H54 (cell line): Measurements from ENCODE around the gene DBX1.

Source experiments
- DNase-seq: peaks from one replicate; pipeline ENCODE4 v3.0.0; 2011; ENCODE audit warnings: low spot score, mixed read lengths; ENCODE audit not compliant: insufficient read length
- FAIRE-seq: peaks from 3 replicates; lab custom pipeline; 2011; peaks lifted over from hg19 to GRCh38; lab: Jason Lieb, UNC
- POLR2A ChIP-seq: IDR thresholded peaks from 2 replicates; pipeline ENCODE4 v1.6.1; 2011; ENCODE audit warnings: low read depth, mild to moderate bottlenecking, low read length

The DBX1 gene

GRCh38 chr11:20120134-20120925 lies 39.9 kb downstream of the DBX1 start:
- no peak for TF ChIP-seq POLR2A
- no peak for FAIRE-seq
- no peak for DNase-seq

- no peak for FAIRE-seq
- no peak for DNase-seq
- no peak for TF ChIP-seq POLR2A
Observed at GRCh38 chr11:20119315-20119714, 41.0 kb downstream of the DBX1 start.

GRCh38 chr11:20118209-20118608 lies 42.1 kb downstream of the DBX1 start:
- DNase-seq (no peak), FAIRE-seq (no peak)
- no peak for TF ChIP-seq POLR2A

DNA sequence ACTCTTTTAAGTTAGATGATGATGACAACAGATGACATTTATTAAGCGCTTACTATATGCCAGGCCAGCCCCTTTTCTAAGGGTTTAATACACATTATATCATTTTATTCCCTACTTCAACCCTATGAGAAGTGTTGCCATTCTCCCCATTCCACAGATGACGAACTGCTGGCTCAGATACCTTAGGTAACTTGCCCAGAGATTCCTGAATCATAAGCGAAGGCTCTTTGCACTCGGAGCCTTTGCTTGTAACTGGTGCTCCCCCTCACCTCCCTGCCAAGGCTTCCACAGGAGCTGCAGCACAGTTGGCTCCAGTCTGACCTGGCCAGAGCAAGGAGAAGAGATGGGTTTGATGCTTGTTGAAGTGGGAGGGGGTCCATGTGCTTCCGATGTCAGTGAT lies 43.0 kb downstream of the DBX1 start:
- FAIRE-seq (no peak), DNase-seq (no peak)

DNA sequence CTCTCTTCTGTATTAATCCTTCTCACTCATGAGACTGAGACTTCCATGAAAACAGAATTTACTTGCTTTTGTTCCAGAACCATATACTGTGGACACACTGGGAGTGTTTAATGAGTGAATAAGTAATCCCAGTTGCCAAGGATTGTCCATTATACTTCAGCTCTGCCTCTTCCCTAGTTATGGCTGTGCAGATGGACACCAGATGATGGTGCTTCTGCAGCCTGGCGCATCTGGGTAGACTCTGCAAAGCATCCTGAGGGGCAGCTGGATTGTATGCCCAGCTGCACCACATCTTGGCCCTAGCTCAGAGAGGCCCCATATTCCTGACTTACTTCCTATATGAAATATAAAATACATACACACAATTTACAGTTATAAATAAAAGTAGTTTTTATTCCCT lies 43.5 kb downstream of the DBX1 start:
- no peak for DNase-seq
- no peak for FAIRE-seq
- no peak for TF ChIP-seq POLR2A

More for the DNA sequence above, 43.0 kb downstream of the DBX1 start:
- TF ChIP-seq POLR2A: no peak

DNA sequence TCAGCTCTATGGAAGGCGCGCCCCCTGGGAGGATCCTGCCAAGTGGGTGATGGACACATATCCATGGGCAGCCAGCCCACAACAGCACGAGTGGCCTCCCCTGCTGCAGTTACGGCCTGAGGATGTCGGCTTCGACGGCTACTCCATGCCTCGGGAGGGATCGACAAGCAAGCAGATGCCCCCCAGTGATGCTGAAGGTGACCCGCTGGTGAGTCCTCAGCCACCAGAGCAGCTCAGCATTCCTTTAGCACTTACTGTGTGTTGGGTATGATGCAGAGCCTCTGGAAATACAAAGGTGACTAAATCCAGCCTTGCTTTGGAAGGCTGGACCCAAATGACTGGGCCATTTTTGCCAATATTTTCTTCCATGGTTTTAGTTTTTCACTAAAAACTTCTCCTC lies 45.7 kb downstream of the DBX1 start:
- FAIRE-seq: no peak
- TF ChIP-seq POLR2A: no peak
- DNase-seq: peak; percentile 29

- no peak for TF ChIP-seq POLR2A
- no peak for FAIRE-seq
- DNase-seq: no peak
Observed at GRCh38 chr11:20113149-20113438, 47.2 kb downstream of the DBX1 start.

DNA sequence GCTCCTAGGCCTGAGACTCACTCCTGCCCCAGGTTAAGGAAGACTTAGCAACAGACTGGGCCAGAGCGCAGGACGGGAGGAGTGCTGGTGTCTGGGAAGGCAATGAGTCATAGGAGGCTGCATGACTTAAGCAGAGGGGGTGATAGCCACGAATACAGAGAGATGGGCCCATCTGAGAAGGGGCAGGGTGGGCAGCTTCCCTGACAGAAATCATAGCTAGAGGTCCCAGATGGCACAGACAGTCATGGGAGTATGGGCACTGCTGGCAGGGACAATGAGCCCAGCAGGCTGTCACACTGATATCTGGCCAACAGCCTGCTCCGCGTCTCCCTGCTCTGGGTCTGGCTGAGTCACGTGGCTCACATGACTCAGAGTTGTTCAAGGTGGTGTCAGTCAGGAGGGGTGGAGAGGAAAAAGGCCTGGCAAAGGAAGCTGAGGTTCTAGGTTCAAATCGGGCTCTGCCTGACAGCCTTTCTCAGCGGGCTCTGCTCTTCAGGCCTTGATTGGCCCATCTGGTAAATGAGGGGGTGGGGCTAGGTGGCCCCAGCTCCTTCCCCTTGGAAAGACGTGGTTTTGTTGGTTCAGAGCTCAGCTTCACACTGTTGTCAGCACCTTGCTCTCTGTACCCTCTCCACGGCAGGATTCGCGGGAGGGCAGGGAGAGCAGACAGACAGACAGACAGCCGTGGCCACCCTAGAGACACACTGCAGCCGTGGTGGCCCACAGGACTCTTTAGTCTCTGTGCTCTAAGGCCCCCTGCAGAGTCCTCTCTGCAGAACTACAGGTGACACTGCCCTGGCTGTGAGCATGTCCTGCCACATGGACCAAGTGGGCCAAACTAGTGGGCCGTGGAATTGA lies 47.8 kb downstream of the DBX1 start:
- peak; percentile 25; the same call in 1 of the 2 replicates for TF ChIP-seq POLR2A
- FAIRE-seq (peak; percentile 52), DNase-seq (peak; percentile 79)

DNA sequence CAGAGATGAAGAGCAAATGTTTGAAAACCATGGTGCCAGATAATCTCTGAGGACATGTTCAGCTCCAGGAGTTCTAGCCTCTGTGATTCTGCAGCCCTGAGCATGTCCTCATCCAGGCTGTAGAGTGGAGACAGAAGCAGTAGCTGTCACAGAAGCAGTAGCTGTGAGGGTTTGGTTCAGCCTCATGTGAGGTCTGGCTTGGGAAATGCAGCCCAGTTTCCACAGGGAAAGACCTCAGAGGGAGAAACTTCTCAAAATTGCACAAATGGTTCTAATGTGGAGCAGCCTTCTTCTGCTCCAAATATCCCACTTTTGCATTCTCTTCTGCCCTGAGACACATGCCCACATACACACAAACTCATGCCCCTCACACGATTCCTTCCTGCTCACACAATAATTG lies 48.4 kb downstream of the DBX1 start:
- FAIRE-seq: no peak
- DNase-seq: no peak
- no peak for TF ChIP-seq POLR2A

GRCh38 chr11:20110908-20111669 lies 49.2 kb downstream of the DBX1 start:
- FAIRE-seq (peak; percentile 15), DNase-seq (peak; percentile 38)
- no peak for TF ChIP-seq POLR2A

DNA sequence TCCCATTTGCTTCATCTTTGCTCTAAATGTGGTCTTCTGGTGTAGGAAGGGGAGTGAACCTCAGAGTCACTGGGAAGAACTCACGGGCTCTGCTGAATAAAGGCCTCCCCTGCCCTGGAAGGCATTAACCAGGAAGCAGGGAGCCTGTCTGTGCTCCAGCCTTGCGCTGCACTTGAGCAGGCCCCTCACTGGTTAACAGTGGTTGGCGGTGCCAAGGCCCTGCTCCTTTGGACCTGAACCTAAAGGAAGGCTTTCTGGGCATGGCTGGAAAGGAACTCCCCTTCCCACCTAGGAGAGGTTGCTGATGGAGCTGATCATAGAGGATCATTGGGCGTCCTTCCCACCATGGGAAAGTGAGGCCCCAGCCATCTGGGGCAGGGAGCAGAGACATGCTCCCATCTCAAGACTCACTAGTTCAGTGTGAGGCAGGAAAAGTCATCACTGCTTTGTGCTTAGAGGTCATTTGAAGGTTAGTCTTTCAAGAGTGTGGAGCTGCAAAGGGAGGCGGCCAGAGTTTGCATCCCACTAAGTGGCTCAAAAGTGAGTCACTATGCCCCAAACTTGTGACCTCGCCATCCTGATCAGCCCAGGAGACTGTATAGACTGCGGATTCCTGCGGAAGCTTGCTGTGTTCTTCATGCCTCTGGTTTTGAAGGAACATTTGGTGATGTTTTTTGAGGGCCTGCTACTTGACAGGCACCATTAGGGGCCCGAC lies 50.4 kb downstream of the DBX1 start:
- FAIRE-seq: no peak
- no peak for TF ChIP-seq POLR2A

More for the DNA sequence above, 50.4 kb downstream of the DBX1 start:
- no peak for DNase-seq
